HG03575 (cell line): ENCODE data around the gene FAM20C.

Experiments used
- ATAC-seq: cut with Tn5 transposase; IDR thresholded peaks from one replicate; pipeline ENCODE4 v1.9.1; 2021; ENCODE audit not compliant: unreplicated experiment, insufficient number of reproducible peaks, low FRiP score; ENCODE audit errors: extremely low read depth

FAM20C gene

GRCh38 chr7:249989-250388 lies 57.6 kb downstream of the FAM20C start:
- ATAC-seq, result no peak

DNA sequence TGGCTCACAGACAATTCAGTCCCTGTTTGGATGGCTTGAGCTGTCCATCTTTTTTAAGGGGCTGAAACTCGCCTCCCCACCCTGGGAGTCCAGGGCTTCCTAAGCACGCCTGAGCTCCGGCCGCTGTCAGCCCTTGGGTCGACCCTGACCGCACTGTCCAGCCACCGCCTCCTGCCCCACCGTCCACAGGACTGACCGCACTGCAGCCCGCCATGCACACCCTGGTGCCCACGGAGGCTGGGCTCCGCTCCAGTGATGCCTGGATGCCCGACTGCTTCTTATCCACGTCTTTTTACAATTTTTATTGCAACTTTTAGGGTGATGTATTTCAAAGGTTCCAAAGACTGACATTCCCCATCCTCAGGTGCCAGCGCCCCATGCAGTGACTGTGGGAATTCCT lies 58.2 kb downstream of the FAM20C start:
- ATAC-seq, result no peak

GRCh38 chr7:251005-251404 lies 58.6 kb downstream of the FAM20C start:
- ATAC-seq, result no peak

DNA sequence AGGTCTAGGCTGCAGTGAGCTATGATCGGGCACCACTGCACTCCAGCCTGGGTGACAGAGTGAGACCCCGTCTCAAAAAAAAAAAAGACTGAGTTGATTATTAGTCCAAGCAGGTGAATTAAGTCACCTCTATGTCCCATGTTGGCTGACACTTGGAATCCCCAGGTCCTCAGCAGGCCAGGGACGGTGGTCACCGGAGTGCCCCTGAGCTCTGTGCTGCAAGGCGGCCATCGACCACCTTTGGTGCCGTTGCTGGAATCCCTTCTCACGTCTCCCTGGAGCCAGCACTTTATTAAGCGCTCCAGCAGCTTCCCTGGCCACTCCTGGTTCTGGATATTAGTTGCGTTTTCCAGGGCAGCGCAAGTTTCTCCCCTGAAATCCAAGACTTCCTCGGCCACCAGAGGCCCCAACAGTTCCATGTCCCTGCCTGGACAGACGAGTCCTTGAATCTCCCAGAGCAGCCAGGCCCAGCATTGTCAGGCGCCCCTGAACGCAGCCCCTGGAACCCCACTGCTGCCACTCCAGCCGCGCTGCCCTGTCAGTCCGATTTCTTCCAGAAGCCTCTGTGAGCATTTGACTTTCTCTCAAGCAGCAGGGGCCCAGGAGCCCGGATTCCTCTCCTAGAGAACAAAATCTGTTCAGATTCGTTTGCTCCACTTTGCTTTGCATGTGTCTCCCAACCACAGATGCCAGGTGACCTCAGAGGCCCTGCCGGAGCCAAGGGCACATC lies 59.2 kb downstream of the FAM20C start:
- no peak for ATAC-seq

- no peak for ATAC-seq
Measured at GRCh38 chr7:252216-252965, 60.0 kb downstream of the FAM20C start.

GRCh38 chr7:252981-253380 lies 60.6 kb downstream of the FAM20C start:
- no peak for ATAC-seq

DNA sequence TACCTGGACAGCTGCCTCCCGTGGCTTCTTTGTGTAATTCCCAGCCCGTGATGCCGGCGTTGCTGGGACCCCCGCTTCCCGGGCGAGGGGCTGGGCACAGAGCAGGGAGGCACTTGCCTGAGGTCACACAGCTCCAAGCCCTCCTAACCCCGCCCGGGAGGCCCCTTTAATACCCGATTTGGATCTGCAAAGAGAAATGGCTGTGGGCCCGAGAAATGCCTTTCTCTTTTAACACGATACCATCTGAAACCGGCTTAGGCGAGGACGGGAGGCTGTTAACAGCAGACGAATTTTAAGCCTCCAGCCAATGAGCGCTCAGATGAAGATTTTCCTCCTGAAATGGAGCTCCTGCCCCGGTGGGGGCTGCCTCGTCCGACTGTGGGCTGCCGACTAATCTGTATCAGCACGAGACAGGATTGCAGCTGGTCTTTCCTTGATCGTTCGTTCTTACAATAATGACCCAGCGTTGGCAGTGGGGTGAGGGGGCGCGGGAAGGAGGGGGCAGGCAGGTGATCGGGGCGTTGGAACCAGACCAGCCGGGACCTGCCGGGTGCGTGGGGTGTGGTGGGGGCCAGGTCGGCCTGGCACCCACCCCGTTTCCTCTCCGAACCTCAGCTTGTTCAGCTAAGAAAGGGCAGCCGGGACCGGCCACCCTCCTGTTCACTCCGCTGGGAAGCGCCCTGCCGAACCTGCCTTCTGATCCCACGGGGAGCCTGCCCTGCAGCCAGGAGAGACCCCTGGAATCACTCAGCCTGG lies 61.4 kb downstream of the FAM20C start:
- ATAC-seq, result no peak

DNA sequence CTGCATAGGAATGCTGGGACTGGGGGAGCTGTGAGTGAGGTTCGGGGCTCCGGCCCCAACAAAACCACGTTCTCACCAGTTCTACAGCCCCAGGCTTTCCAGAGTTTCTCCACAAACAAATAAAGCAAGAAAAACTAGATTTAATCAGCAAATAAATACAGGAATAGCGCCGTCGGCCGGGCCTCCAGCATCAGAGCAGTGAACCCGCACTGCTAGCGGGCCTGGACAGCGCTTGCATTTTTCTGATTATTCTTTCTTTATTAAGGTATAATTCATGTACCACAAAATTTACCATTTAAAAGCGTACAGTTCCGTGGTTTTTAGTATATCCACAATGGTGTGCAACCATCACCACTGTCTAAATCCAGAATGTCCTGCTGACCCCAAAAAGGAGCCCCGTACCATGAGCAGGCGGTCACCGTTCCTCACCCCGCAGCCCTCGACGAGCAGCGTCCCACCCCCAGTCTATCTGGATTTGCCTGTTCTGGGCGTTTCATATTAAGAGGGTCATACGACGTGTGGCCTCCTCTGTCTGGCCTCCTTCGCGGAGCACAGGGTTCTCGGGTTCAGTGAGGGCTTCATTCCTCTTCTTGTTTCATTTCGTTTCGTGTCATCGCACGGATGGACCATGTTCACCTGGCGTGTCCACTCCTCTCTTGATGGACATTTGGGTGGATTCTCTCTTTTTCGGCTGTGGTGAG lies 62.1 kb downstream of the FAM20C start:
- no peak for ATAC-seq

GRCh38 chr7:255038-255435 lies 62.7 kb downstream of the FAM20C start:
- ATAC-seq, result no peak

- no peak for ATAC-seq
Measured at GRCh38 chr7:255721-256361, 63.5 kb downstream of the FAM20C start.

- ATAC-seq, result no peak
Measured at GRCh38 chr7:256461-256940, 64.1 kb downstream of the FAM20C start.

- no peak for ATAC-seq
Measured at GRCh38 chr7:256981-257646, 64.7 kb downstream of the FAM20C start.

GRCh38 chr7:257647-257992 lies 65.2 kb downstream of the FAM20C start:
- ATAC-seq, result no peak

DNA sequence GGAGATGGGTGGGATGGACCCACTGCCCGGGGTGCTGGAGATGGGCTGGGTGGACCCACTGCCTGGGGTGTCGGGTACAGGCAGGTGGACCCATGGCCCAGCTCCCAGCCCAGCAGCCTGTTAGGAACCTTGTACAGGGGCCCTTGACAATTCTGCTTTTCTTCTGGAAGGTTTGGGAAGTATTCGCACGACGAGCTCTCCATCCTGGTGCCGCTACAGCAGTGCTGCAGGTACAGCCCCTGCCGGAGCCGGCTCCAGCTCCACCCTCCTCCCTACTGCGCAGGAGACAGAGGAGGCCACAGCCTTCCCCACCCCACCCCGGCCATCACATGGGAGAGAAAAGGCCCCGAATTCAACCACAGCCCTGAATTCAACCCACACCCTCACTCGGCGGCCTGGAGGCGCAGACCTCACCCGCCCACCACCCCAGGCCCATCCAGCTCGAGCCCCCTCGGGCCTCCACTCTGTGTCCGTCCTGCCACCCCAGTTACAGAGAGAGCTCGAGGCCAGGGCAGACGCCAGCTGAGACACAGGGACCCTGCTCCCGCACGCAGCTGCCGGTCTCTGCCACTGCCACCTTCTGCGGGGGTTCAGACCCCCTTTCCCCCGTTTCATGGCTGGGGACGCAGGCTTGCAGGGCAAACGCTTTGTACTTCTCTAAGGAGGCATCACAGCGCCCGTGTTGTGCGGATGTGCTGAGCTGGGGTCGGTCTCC lies 66.3 kb downstream of the FAM20C start:
- no peak for ATAC-seq

DNA sequence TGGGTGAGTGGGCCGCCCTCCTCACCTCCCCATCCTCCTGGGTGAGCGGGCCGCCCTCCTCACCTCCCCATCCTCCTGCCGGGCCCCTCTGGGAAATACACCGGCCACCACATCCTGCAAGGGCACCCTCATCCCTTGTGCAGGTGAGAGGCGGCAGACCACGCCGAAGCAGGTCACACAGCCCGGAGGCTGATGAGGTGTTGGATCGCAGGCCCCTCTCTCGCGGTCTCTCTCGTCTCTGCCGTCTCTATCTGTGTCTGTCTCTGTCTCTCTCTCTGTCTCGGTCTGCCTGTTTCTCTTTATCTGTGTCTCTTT lies 66.8 kb downstream of the FAM20C start:
- ATAC-seq, result no peak

GRCh38 chr7:259751-260405 lies 67.5 kb downstream of the FAM20C start:
- no peak for ATAC-seq

DNA sequence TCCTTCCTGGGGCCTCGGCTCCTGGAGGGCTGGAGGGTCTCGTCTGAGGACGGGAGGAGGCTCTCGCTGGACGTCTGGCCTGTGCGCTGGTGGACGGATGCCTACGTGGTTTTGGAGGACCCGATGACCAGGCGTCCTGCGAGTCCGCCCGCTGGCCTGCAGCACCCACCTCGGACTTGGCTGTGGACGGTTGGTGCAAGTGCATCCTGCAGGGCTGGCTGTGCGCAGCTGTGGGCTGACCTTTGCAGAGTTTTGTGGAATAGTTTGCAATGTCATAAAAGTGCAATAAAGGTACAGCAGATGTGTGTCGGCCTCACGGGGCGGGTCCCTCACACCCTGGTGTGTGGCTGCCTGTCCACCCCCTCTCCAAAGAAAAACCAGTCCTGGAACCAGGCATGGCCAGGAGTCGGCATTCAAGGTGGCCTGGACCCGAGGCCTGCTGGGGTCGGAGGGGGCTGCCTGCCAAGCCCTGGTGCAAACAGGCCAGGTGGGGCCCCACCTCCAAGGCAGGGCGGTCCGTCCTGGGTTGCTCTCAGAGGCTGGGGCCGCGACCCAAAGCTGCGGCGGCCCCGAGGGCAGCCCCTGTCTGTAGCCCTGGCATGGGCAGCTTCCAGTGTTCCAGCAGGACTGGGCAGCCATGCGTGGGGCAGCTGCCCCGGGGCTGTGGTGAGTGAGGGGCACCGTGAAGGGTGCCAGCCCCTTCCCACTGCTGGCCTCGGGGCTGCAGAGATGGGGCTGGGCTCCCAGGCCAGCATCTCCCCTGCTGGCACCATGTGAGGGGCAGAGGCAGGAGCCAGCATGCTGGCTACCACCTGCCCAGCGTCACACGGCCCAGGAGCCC lies 68.3 kb downstream of the FAM20C start:
- no peak for ATAC-seq
